H1 (cell line): Measurements from ENCODE around the gene SNAI1. TPM values are rescaled to one million over a fixed set of nuclear protein-coding genes. Genes with fewer than 3 reads are reported as not detected.

Experiments
- KDM1A ChIP-seq: fragments of 200-600, 300-600 bp; sonication (generic); IDR thresholded peaks from 2 replicates; pipeline ENCODE4 v1.7.1; 2016; ENCODE audit warnings: mild to moderate bottlenecking, low read length, borderline replicate concordance
- KDM5A ChIP-seq: fragments of 200-600 bp; IDR thresholded peaks from 2 replicates; pipeline ENCODE4 v1.7.1; 2012; ENCODE audit warnings: mild to moderate bottlenecking, low read length, inconsistent platforms, mixed read lengths
- PHF8 ChIP-seq: fragments of 200-600 bp; sonication (generic); conservative IDR thresholded peaks from 2 replicates; pipeline ENCODE4 v1.7.1; 2012; ENCODE audit warnings: low read depth, mild to moderate bottlenecking, inconsistent platforms, low read length, moderate library complexity
- SP1 ChIP-seq: IDR thresholded peaks from 2 replicates; pipeline ENCODE4 v1.6.1; 2011; ENCODE audit warnings: low read depth, low read length
- TAF1 ChIP-seq: IDR thresholded peaks from 2 replicates; pipeline ENCODE4 v1.6.1; 2011; ENCODE audit warnings: mild to moderate bottlenecking, low read depth, low read length
- polyA plus RNA-seq, 7 experiments: library from polyadenylated mRNA; depleted of rRNA in 3 of 7; stranded (reverse) in 5 of 7; unstranded in 2 of 7; fragments of >200 nt in 5 of 7; fragments of 200-250 nt in 2 of 7; gene quantifications; 1 replicate in 5 of 7; 2 replicates in 1 of 7; 4 replicates in 1 of 7; pipeline versions ENCODE4 v1.2.1 to v1.2.3, GENCODE V29; 2011 to 2013; ENCODE audit warnings: missing spikeins in 2 of 7, mixed read lengths in 2 of 7
- total RNA-seq: library from RNA; stranded (reverse); fragmentation: NEBNext Ultra II Directional; extraction: Animal tissue kit (Norgen Biotek cat#: 25700); gene quantifications from 2 replicates; pipeline ENCODE4 v1.2.1, GENCODE V29; 2021

Gene SNAI1
- total and polyA plus RNA-seq, 2 of the 8 experiments (the other 6 are each of a cell fraction or from before 2014, with no cell fraction given) = 6.5 to 8.0 TPM

DNA sequence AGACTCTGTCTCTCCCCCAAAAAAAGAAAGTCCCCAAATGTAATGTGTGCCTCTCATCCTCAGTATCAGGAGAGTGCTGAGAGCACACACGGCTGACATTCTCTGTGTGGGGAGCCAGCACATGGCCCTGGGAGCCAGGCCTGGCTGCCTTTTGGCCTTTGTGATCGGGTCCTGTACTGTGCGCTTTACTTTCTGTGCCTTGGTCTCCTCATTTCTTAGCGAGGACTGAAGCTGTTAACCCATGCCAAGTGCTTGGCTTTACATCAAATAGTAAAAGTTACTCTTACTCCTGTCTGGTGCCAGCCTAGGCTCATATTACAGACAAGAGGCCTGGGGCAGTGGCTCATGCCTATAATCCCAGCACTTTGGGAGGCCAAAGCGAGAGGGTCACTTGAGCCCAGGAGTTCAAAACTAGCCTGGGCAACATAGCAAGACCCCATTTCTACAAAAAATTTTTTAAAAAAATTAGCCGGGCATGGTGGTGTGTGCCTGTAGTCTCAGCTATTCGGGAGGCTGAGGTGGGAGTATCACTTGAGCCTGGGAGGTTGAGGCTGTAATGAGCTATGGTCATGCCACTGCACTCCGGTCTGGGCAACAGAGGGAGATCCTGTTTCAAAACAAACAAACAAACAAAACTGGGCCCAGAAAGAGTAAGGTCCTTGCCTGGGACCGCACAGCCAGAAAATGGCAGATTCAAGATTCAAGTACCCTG is 50.3 kb downstream of the SNAI1 start (continued):
- TF ChIP-seq TAF1 (no peak), KDM5A (no peak), PHF8 (no peak), SP1 (no peak), KDM1A (no peak)
